IPS-11a (cell line): ENCODE results near the gene HUNK.
"Not testable (repeated sequence)": the region's sequence is repeated elsewhere in the genome, so short reads cannot be mapped to it uniquely, and the experiment has no call there.

Experiments
- H3K4me3 ChIP-seq: one replicate; pipeline ENCODE4 v1.5.1; 2013; ENCODE audit warnings: low read depth, low read length, control low read depth

Gene HUNK

GRCh38 chr21:31993826-31994825 is 121.3 kb downstream of the HUNK start:
- H3K4me3 ChIP-seq: no peak overlapping the region

- H3K4me3 ChIP-seq: no peak overlapping the region
Measured at GRCh38 chr21:31997191-31997590, 124.4 kb downstream of the HUNK start.

- H3K4me3 ChIP-seq: no peak overlapping the region
Measured at GRCh38 chr21:31999810-32000468, 127.1 kb downstream of the HUNK start.

GRCh38 chr21:32001390-32001789 is 128.6 kb downstream of the HUNK start:
- no peak overlapping the region for H3K4me3 ChIP-seq

GRCh38 chr21:32003411-32003810 is 130.6 kb downstream of the HUNK start:
- H3K4me3 ChIP-seq: no peak overlapping the region

- no peak overlapping the region for H3K4me3 ChIP-seq
Measured at GRCh38 chr21:32004291-32004690, 131.5 kb downstream of the HUNK start.

- no peak overlapping the region for H3K4me3 ChIP-seq
Measured at GRCh38 chr21:32007456-32007855, 134.6 kb downstream of the HUNK start.

- H3K4me3 ChIP-seq: no peak overlapping the region
Measured at GRCh38 chr21:32008714-32009113, 135.9 kb downstream of the HUNK start.

- H3K4me3 ChIP-seq: no peak overlapping the region
Measured at GRCh38 chr21:32009263-32009662, 136.4 kb downstream of the HUNK start.

GRCh38 chr21:32015461-32016139 is 142.8 kb downstream of the HUNK start:
- H3K4me3 ChIP-seq: no peak overlapping the region

GRCh38 chr21:32018381-32018780 is 145.6 kb downstream of the HUNK start:
- no peak overlapping the region for H3K4me3 ChIP-seq

GRCh38 chr21:32020564-32020963 is 147.7 kb downstream of the HUNK start:
- H3K4me3 ChIP-seq: no peak overlapping the region

GRCh38 chr21:32021319-32021994 is 148.6 kb downstream of the HUNK start:
- no peak overlapping the region for H3K4me3 ChIP-seq

GRCh38 chr21:32022146-32022545 is 149.3 kb downstream of the HUNK start:
- H3K4me3 ChIP-seq: no peak overlapping the region

- no peak overlapping the region for H3K4me3 ChIP-seq
Measured at GRCh38 chr21:32030146-32030652, 157.4 kb downstream of the HUNK start.

GRCh38 chr21:32034850-32035249 is 162.0 kb downstream of the HUNK start:
- no peak overlapping the region for H3K4me3 ChIP-seq

GRCh38 chr21:32035617-32036016 is 162.8 kb downstream of the HUNK start:
- H3K4me3 ChIP-seq: no peak overlapping the region

- H3K4me3 ChIP-seq: no peak overlapping the region
Measured at GRCh38 chr21:32036756-32037155, 163.9 kb downstream of the HUNK start.

GRCh38 chr21:32038751-32039150 is 165.9 kb downstream of the HUNK start:
- H3K4me3 ChIP-seq: not testable (repeated sequence)

- no peak overlapping the region for H3K4me3 ChIP-seq
Measured at GRCh38 chr21:32043458-32043857, 170.6 kb downstream of the HUNK start.
